Right cardiac atrium (tissue), 5 donors: ENCODE data around the gene MAPK8IP3. TPM values are rescaled to one million over a fixed set of nuclear protein-coding genes. Genes with fewer than 3 reads are reported as not detected.

Source experiments
- ATAC-seq, 2 donors: fragments of 200-7000 bp; cut with Tn5 transposase; one replicate each; pipeline versions ENCODE4 v1.8.0 to v1.9.1; 2020; ENCODE audit warnings: moderate library complexity in 2 of 2, mild to moderate bottlenecking in 1 of 2
- DNase-seq, 3 donors: peaks; one replicate each; pipeline ENCODE4 v3.0.0-alpha.2; 2020
- H3K27ac ChIP-seq: one replicate; pipeline ENCODE4 v1.5.1; 2013; ENCODE audit warnings: mild to moderate bottlenecking, low read length, control low read depth, moderate library complexity
- H3K27me3 ChIP-seq: one replicate; pipeline ENCODE4 v1.6.1; 2013; ENCODE audit not compliant: control insufficient read depth, insufficient read depth
- H3K4me1 ChIP-seq: one replicate; pipeline ENCODE4 v1.6.1; 2013; ENCODE audit warnings: low read length; ENCODE audit not compliant: control insufficient read depth, insufficient read depth
- H3K4me3 ChIP-seq: one replicate; pipeline ENCODE4 v1.5.1; 2013; ENCODE audit warnings: low read length, control low read depth
- H3K9me3 ChIP-seq: one replicate; pipeline ENCODE4 v1.6.1; 2013; ENCODE audit warnings: low read length; ENCODE audit not compliant: control insufficient read depth
- WGBS: extraction: QIAGEN DNeasy Blood & Tissue Kit; methylation state at CpG from one replicate; pipeline ENCODE4 v1.1.7; 2013; 5-methylcytosine and 5-hydroxymethylcytosine counted together
- intact Hi-C, 4 donors: fragments of 100-400 bp; cut with DNase I; formaldehyde crosslinking; loops; one replicate each; pipeline versions ENCODE4 v1.11.0 to v1.14.0; 2022 to 2023
- polyA plus RNA-seq: library from polyadenylated mRNA; stranded (reverse); fragments of 200-250 nt; gene quantifications from one replicate; pipeline ENCODE4 v1.2.3, GENCODE V29; 2013
- total RNA-seq, 4 donors: library from RNA; stranded (reverse); fragmentation: NEBNext Ultra II Directional; extraction: Animal tissue kit (Norgen Biotek cat#: 25700); gene quantifications; one replicate each; pipeline ENCODE4 v1.2.1, GENCODE V29; 2021
- donor health status: healthy with polysubstance abuse.
- donor health status: DM: no; HTN: yes; CAD: no.
- donor health status: DM: no; HTN: no; CAD: no.
- donor health status: DM: no; HTN: yes; CAD: no; lungs with severe emphysema.
- donor health status: DM: yes; HTN: yes; CAD: no.

The MAPK8IP3 gene
- total and polyA plus RNA-seq, 5 donors = 69.3 to 87.6 (median 76.0) TPM

DNA sequence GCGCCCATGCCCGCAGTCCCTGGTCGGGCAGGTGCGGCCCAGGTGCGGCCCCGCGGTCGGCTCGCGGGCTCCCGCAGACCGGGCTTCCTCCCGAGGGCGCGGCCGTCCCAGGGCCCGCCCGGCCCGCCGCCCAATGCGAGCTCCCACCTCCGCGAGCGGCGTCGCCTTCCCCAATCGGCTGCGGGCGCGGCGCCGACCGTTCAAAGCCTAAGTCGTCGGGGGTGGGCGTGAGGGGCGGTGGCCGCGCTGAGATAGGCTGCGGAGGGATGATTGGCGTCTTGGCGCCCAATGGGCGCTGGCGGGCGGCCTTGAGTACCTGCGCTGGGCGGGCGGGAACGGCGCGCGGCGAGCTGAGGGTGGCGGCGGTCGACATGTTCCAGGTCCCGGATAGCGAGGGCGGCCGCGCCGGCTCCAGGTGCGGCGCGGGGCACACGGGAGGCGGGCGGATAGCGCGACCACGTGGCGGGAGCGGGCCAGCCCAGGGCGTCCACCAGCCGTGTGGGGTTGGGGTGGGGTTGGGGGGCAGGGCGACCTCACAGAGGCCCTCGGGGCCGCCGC lies 28.0 kb upstream of the MAPK8IP3 start, which contains the start of gene JPT2:
Gene JPT2, plus strand, starts transcription at position 338 of the 558 bp plus-strand sequence. Its CDS starts 34 bp downstream, at position 372.
- H3K4me1 ChIP-seq = no peaks in the 10 kb centered on the region
- peak within 1 kb of the TSS; percentile 81 for H3K4me3 ChIP-seq
- under 1% methylated on average over 79 of the region's 79 CpGs for WGBS
- DNase-seq (peak; percentile 98 to 100 (median 98)), ATAC-seq (peak; percentile 98)
- intact Hi-C loops = no loop called here
- H3K27ac ChIP-seq = no peak within 1 kb of the TSS
- H3K27me3 ChIP-seq = no peaks in the 10 kb centered on the region
- H3K9me3 ChIP-seq = no peaks in the 10 kb centered on the region

DNA sequence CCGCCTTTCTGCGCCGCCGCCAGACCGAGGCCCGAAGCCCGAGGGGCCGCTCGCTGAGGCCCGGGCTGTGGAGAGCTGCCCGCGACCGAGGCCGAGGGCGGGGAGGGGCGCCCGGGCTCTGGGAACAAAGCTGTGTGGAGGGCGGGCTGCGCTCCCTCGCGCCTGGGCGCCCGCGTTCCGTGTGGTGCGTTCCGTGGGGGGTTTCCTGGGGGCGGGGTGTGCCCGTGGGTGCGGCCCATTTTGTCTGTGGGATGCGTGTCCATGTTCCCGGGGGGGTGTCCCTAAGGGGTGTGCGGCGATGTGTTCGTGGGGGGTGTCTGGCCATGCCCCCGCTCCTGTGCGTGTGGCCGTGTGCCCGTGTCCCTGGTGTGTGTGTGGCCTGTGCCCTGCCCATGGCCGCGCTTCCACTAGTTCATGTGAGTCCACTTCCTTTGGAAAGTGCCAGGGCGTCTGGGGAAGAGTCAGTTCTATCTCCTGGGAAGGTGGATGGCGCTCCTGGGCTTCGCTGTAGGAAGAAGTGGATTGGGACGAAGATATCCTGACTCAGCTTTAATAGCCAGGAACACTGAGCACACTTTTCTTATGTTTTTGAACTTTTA lies 27.4 kb upstream of the MAPK8IP3 start:
- no peaks in the 10 kb centered on the region for H3K4me1 ChIP-seq
- intact Hi-C loops = no loop called here
- no peaks in the 10 kb centered on the region for H3K27me3 ChIP-seq
- ATAC-seq (peak; percentile 25 to 42), DNase-seq (peak; percentile 37 to 74 (median 72))
- under 1% methylated on average over 45 of the region's 45 CpGs for WGBS
- H3K9me3 ChIP-seq = no peaks in the 10 kb centered on the region
- H3K27ac ChIP-seq = no peak overlapping the region
- peak overlapping the region; percentile 81 for H3K4me3 ChIP-seq

DNA sequence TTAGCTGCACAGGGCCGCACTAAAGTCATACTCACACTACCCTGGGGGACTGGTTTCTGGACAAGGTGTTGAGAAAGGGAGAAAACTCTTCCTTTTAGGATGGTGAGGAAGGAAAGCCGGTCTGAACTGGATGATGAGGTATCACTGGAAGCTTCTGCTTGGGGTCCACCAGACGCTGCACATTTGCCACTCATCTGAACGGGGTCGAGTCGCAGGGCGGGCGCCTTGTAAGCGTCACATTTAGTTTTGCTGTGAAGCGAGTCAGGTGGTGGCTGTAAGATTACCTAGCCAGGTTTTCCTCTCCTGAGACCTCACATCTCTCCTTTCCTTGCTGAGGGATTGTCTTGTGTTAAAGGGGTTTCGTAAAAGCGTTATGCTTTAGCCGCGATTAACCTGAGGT lies 25.6 kb upstream of the MAPK8IP3 start:
- Histone ChIP-seq H3K27me3 (no peaks in the 10 kb centered on the region), H3K4me1 (no peaks in the 10 kb centered on the region), H3K27ac (no peak overlapping the region), H3K4me3 (no peak overlapping the region), H3K9me3 (no peaks in the 10 kb centered on the region)
- no peak for ATAC-seq
- 92% methylated on average over 14 of the region's 14 CpGs for WGBS
- intact Hi-C loops = no loop called here
- no peak for DNase-seq

DNA sequence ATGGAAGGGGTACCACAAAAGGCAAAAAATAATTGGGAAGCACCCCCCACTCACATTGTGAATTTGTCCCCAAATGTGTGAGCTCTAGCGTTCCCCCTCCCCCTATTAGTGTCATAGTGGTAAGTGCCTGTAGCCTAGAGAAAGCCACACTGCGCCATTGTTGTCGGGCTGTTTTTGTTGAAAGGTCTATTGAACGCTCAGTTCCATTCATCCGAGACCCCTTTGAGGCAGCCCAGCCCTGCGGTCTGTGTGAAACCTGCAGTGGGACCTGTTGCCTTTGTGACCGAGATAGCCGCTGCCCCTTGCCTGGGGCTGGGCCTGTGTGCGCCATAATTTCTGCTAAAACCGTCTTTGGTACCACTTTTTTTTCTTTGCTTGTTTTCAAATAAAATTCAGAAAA lies 25.0 kb upstream of the MAPK8IP3 start:
- WGBS = 95% methylated on average over 10 of the region's 10 CpGs
- intact Hi-C loops = no loop called here
- no peak overlapping the region for H3K4me3 ChIP-seq
- no peaks in the 10 kb centered on the region for H3K27me3 ChIP-seq
- DNase-seq (no peak), ATAC-seq (no peak)
- no peaks in the 10 kb centered on the region for H3K4me1 ChIP-seq
- no peaks in the 10 kb centered on the region for H3K9me3 ChIP-seq
- H3K27ac ChIP-seq = no peak overlapping the region

DNA sequence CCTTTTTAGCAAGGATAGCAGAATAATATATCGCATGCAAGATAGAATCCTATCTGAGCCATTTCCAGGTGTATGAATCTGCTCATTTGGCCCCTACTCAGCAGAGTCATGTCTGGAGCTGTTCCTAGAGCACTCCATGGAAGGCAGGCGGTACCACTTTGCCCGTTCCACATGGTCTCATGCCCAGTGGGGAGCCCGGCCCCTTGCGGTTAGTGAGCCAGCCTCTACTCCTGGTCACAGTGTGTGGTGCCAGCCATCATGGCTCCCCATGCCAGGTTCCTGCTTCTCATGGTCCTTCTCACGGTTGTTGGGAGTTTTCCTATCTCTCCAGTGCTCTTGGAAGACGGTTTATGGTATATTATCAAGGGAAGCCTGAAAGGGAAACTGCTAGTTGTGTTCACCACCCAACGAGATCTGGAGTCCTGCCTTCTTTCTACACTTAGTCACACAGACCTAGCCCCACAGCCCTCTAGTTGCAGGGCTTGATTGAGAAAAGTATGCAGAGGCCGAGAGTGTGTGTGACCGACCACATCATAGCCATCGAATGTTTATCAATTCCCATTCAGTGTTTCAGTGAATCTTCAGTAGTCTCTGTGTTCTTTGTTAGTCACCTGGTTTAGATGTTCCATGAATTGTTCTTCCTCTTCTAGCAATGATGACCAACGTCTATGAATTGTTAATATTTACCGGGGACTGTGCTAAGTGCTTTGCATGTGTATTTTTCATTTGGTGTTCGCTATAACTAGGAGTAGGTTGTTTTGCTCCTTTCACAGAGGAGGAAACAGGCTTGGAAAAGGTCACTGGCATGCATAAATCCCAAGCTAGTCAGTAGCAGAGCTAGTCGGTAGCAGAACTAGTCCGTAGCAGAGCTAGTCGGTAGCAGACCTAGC lies 18.3 kb upstream of the MAPK8IP3 start:
- no peaks in the 10 kb centered on the region for H3K4me1 ChIP-seq
- H3K27ac ChIP-seq = no peak overlapping the region
- WGBS = 91% methylated on average over 17 of the region's 17 CpGs
- no peaks in the 10 kb centered on the region for H3K27me3 ChIP-seq
- ATAC-seq = no peak
- no peak overlapping the region for H3K4me3 ChIP-seq
- intact Hi-C loops = no loop called here
- no peaks in the 10 kb centered on the region for H3K9me3 ChIP-seq
- DNase-seq = no peak

DNA sequence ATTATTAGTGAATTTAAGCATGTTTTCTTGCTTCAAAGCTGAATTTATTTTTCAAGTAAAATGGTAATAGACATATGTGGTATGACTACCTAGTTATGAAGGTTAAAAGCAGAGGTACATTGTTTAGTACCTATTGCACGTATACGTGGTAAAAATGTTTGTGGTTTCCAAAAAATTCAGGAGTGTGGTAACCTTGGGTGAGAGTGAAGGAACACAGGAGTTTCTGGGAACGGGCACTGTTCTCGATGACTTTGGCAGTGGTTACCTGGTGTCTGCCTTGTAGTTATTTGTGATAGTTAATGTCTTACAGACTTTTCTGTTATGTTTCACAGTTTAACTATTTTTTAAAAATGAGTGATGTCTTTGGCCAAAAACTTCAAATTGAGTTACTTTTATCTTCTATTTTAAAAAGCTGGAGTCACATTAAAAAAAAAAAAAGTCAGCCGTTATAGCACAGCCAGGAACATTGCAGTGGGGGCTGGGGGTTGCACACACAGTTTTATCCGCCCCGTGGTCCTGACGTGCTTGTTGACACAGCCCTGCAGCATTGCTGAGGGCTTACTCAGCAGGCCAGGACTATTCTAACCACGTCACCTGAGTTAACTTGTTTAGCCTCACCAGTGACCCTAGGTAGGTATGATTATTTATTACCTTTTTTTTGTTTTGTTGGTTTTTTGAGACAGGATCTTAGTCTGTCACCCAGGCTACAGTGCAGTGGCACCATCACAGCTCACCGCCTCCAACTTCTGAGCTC lies 17.0 kb upstream of the MAPK8IP3 start:
- WGBS = 82% methylated on average over 10 of the region's 10 CpGs
- ATAC-seq (no peak), DNase-seq (no peak)
- Histone ChIP-seq H3K4me1 (no peaks in the 10 kb centered on the region), H3K27ac (no peak overlapping the region), H3K4me3 (no peak overlapping the region), H3K27me3 (no peaks in the 10 kb centered on the region), H3K9me3 (no peaks in the 10 kb centered on the region)
- intact Hi-C loops = no loop called here

DNA sequence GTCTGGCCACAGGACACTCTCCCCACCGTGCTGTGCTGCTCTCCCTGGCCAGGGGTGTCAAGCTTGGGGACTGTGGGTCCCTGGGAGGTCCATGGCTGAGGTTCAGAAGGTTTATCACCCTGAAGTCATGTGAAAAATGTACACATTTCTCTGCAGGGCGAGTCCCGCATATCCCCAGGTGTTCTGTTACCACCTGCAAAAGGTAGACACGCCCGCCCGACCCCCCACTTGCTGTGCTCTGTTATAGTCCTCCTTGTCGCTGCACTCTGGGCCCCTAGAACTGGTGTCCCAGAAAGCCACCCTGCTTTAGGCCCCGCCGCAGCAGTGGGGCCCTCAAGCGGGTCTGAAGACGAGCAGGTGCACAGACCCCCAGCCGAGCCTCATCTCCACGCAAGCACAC lies 16.1 kb upstream of the MAPK8IP3 start:
- DNase-seq (no peak), ATAC-seq (no peak)
- intact Hi-C loops = no loop called here
- Histone ChIP-seq H3K4me3 (no peak overlapping the region), H3K27ac (no peak overlapping the region), H3K27me3 (no peaks in the 10 kb centered on the region), H3K4me1 (no peaks in the 10 kb centered on the region), H3K9me3 (no peaks in the 10 kb centered on the region)
- 95% methylated on average over 13 of the region's 13 CpGs for WGBS

DNA sequence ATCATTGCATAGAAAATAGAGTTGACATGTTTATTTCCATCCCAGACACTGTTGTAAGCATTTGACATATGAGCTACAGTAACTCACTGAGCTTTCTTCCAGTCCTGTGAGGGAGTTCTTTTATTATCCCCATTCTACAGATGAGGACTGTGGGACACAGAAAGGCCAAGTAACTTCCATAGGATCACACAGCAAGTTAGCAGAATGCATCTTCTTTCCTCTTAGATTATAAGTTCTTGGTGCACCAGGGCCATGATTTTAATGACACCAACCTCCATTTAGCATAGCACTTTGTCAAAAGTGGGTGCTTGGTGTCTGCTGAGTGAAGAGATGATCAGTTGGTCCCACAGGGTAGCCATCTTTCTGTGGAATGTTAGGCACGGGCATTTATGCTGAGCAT lies 15.2 kb upstream of the MAPK8IP3 start:
- intact Hi-C loops = no loop called here
- Histone ChIP-seq H3K4me1 (no peaks in the 10 kb centered on the region), H3K9me3 (no peaks in the 10 kb centered on the region), H3K4me3 (no peak overlapping the region), H3K27me3 (no peaks in the 10 kb centered on the region), H3K27ac (no peak overlapping the region)
- DNase-seq (no peak), ATAC-seq (no peak)
- 76% methylated on average over 1 of the region's 1 CpG for WGBS

DNA sequence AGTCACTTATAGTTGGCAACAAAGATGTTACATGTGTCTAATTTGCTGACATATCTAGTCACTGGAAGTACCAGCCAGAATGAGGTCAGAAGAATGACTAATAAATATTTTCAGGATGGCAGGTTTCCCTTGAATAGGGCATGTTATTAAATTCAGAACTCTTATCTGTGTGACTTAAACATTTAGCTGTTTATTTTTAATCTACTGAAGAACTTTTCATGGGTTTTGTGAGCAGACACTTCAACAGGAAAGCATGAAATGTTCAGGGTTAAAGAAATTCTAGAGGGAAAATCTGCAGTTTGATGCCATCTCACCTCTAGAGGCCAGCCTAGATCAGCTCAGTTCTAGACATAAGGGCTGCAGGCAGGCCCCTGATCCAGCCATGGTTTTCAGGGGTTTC lies 14.7 kb upstream of the MAPK8IP3 start:
- H3K27me3 ChIP-seq = no peaks in the 10 kb centered on the region
- H3K4me1 ChIP-seq = no peaks in the 10 kb centered on the region
- H3K9me3 ChIP-seq = no peaks in the 10 kb centered on the region
- no peak for DNase-seq
- H3K4me3 ChIP-seq = no peak overlapping the region
- intact Hi-C loops = no loop called here
- no peak for ATAC-seq
- no peak overlapping the region for H3K27ac ChIP-seq

DNA sequence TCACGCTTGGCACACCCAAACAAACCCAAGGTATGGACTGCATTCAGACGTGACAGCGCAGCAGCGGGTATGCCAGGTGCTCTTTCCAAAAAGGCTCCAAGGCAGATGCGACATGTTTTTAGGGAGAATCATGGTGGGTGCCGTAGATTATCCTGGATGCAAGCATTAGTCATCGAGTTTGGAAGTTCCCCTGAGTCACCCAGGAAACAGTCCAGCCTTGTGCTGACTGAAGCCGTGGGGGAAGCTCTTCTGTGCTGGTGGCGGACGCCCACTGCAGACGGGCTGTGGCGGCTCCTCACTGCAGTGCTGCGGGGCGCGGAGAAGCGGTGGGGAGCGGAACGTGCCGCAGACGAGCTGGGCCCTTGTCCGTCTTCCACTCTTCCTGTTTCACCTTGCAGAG lies 14.0 kb upstream of the MAPK8IP3 start:
- Histone ChIP-seq H3K27me3 (no peaks in the 10 kb centered on the region), H3K4me3 (no peak overlapping the region), H3K4me1 (no peaks in the 10 kb centered on the region), H3K9me3 (no peaks in the 10 kb centered on the region), H3K27ac (no peak overlapping the region)
- intact Hi-C loops = no loop called here
- DNase-seq (no peak), ATAC-seq (no peak)
- 90% methylated on average over 21 of the region's 21 CpGs for WGBS

DNA sequence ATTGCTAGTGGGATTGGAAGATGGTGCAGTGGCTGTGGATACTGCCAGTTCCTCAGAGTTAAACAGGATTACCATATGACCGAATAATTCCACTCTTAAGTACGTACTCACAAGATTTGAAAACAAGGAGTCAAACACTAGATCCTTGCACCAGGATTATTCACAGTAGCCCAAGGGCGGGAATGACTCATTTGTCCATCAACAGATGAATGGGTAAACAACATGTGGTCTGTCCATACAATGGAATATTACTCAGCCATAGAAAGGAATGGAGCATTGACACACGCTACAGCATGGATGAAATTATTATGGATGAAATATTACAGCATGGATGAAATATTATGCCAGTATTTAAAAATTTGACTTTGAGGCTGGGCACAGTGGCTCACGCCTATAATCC lies 9.1 kb upstream of the MAPK8IP3 start:
- Histone ChIP-seq H3K27me3 (no peaks in the 10 kb centered on the region), H3K4me3 (no peak overlapping the region), H3K9me3 (no peaks in the 10 kb centered on the region), H3K4me1 (no peaks in the 10 kb centered on the region), H3K27ac (no peak overlapping the region)
- ATAC-seq (no peak), DNase-seq (no peak)
- WGBS = over 99% methylated on average over 5 of the region's 5 CpGs
- intact Hi-C loops = no loop called here
